Suppressor macrophage treated with lipopolysaccharide for 1 hour (primary cell): ENCODE data around the gene MBNL1.

Experiments
- DNase-seq, 3 donors: peaks; one replicate each; pipeline ENCODE4 v3.0.0-alpha.2; 2020 to 2022

MBNL1 gene

GRCh38 chr3:152276681-152277080, 8.0 kb downstream of the MBNL1 start:
- DNase-seq = no peak

GRCh38 chr3:152277198-152277597, 8.5 kb downstream of the MBNL1 start:
- DNase-seq = no peak

- DNase-seq = peak; percentile 56 to 81 (median 76)
These were observed 10.2 kb downstream of the MBNL1 start for GRCh38 chr3:152278756-152279427.

GRCh38 chr3:152279479-152279878, 10.8 kb downstream of the MBNL1 start:
- peak in 1 of 3 donors; percentile 48 for DNase-seq

GRCh38 chr3:152280539-152280938, 11.8 kb downstream of the MBNL1 start:
- no peak for DNase-seq

GRCh38 chr3:152281133-152281713, 12.5 kb downstream of the MBNL1 start:
- DNase-seq = no peak

GRCh38 chr3:152282813-152283212, 14.1 kb downstream of the MBNL1 start:
- no peak for DNase-seq

GRCh38 chr3:152283492-152284381, 15.0 kb downstream of the MBNL1 start:
- DNase-seq = no peak

GRCh38 chr3:152284906-152285305, 16.2 kb downstream of the MBNL1 start:
- no peak for DNase-seq

GRCh38 chr3:152285509-152285908, 16.8 kb downstream of the MBNL1 start:
- no peak for DNase-seq

GRCh38 chr3:152287898-152288576, 19.3 kb downstream of the MBNL1 start:
- DNase-seq = no peak

- DNase-seq = no peak
These were observed 20.0 kb downstream of the MBNL1 start for GRCh38 chr3:152288681-152289080.

- no peak for DNase-seq
These were observed 21.0 kb downstream of the MBNL1 start for GRCh38 chr3:152289708-152290107.

GRCh38 chr3:152290374-152290773, 21.6 kb downstream of the MBNL1 start:
- no peak for DNase-seq

- no peak for DNase-seq
These were observed 22.5 kb downstream of the MBNL1 start for GRCh38 chr3:152291238-152291637.

GRCh38 chr3:152291649-152292066, 22.9 kb downstream of the MBNL1 start:
- no peak for DNase-seq

GRCh38 chr3:152292366-152292765, 23.6 kb downstream of the MBNL1 start:
- no peak for DNase-seq

GRCh38 chr3:152293347-152294006, 24.7 kb downstream of the MBNL1 start:
- no peak for DNase-seq

- DNase-seq = no peak
These were observed 26.6 kb downstream of the MBNL1 start for GRCh38 chr3:152295344-152295743.

GRCh38 chr3:152295806-152296205, 27.1 kb downstream of the MBNL1 start:
- DNase-seq = no peak

- no peak for DNase-seq
These were observed 27.7 kb downstream of the MBNL1 start for GRCh38 chr3:152296382-152296781.

- peak in 1 of 3 donors; percentile 58 for DNase-seq
These were observed 28.2 kb downstream of the MBNL1 start for GRCh38 chr3:152296971-152297370.
